ENCODE measurements around the gene HADHA. TPM values are rescaled to one million over a fixed set of nuclear protein-coding genes. Genes with fewer than 3 reads are reported as not detected.

The HADHA gene
- total RNA-seq, 1 donor from 2014 or later: 120 TPM

GRCh38 chr2:26141145-26141769 lies 103.2 kb downstream of the HADHA start:
- no peak overlapping the region for H3K9ac ChIP-seq
- no peak overlapping the region for H3K4me2 ChIP-seq
- H3K4me3 Mint-ChIP-seq: no peak overlapping the region
- peaks cover 2% of the 10 kb centered on the region for H3K36me3 Mint-ChIP-seq
- peaks cover 3% of the 10 kb centered on the region for H3K4me1 ChIP-seq
- peaks cover 7% of the 10 kb centered on the region for H3K36me3 ChIP-seq
- H4K20me1 ChIP-seq (ENCODE audit: low read depth): peaks cover 3% of the 10 kb centered on the region
- no peaks in the 10 kb centered on the region for H3K9me3 Mint-ChIP-seq
- peaks cover 8% of the 10 kb centered on the region for H3K4me1 Mint-ChIP-seq
- H3K27ac ChIP-seq: no peak overlapping the region
- H3K79me2 ChIP-seq (ENCODE audit: low read depth): no peaks in the 10 kb centered on the region
- peak overlapping the region; percentile 18 for H3K27ac Mint-ChIP-seq
- TF ChIP-seq EZH2phosphoT487 (IDR thresholded peaks at IDR 0.05) (no peak), EZH2 (IDR thresholded peaks at IDR 0.05) (no peak), CTCF (IDR thresholded peaks at IDR 0.05) (no peak)
- no peaks in the 10 kb centered on the region for H3K27me3 ChIP-seq
- no peak overlapping the region for H2AFZ ChIP-seq (replicated peaks)
- H3K9me3 ChIP-seq (ENCODE audit: low read depth): no peaks in the 10 kb centered on the region
- peaks cover 2% of the 10 kb centered on the region for H3K27me3 Mint-ChIP-seq (ENCODE audit: insufficient read depth, low read depth)
- peaks cover 9% of the 10 kb centered on the region for H3F3A ChIP-seq (ENCODE audit: low read depth)
- DNase-seq (ENCODE audit: low spot score): no peak
- H3K4me3 ChIP-seq: no peak overlapping the region

Other genes starting within 250 kb of the HADHA start
- gene RAB10, start 210.5 kb downstream of the HADHA start, total RNA-seq (ENCODE audit: low replicate concordance): 123 and 238 TPM in 2 replicates
- 15.1 and 20.0 TPM in 2 replicates for gene GAREM2, start 71.5 kb downstream of the HADHA start, total RNA-seq (ENCODE audit: low replicate concordance)
- gene HADHB, start 307 bp upstream of the HADHA start, total RNA-seq (ENCODE audit: low replicate concordance): 36.5 and 40.6 TPM in 2 replicates
- gene SELENOI, start 101.5 kb upstream of the HADHA start, total RNA-seq (ENCODE audit: low replicate concordance): 32.1 and 51.8 TPM in 2 replicates
- gene ADGRF3, start 102.2 kb upstream of the HADHA start, total RNA-seq (ENCODE audit: low replicate concordance): 0.04 and 0.06 TPM in 2 replicates
- gene DRC1, start 157.3 kb upstream of the HADHA start, total RNA-seq (ENCODE audit: low replicate concordance): 0.56 TPM in 1 of 2 replicates, not detected in the other
- 0.36 and 0.84 TPM in 2 replicates for gene OTOF, start 233.5 kb upstream of the HADHA start, total RNA-seq (ENCODE audit: low replicate concordance)